Measurements from ENCODE around the gene SLC22A16. TPM values are rescaled to one million over a fixed set of nuclear protein-coding genes. Genes with fewer than 3 reads are reported as not detected.

The SLC22A16 gene
- total and polyA plus RNA-seq, 4 donors: 0.08 to 22.5 TPM; not detected in 2

DNA sequence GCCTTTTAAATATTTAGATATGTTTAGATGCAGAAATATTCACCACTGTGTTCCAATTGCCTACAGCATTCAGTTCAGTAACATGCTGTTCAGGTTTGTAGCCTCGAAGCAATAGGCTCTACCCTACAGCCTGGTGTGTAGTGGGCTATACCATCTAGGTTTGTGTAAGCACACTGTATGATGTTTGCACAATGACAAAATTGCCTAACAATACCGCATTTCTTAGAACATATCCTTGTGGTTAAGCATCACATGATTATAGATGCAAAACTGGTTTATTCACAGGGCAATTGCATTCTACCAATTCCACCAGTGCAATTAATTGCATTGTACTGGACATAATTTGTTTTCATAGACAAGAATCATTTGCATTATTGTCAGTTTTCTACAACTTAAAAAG, 7.9 kb upstream of the SLC22A16 start (continued):
- TF ChIP-seq, protein P1, sequence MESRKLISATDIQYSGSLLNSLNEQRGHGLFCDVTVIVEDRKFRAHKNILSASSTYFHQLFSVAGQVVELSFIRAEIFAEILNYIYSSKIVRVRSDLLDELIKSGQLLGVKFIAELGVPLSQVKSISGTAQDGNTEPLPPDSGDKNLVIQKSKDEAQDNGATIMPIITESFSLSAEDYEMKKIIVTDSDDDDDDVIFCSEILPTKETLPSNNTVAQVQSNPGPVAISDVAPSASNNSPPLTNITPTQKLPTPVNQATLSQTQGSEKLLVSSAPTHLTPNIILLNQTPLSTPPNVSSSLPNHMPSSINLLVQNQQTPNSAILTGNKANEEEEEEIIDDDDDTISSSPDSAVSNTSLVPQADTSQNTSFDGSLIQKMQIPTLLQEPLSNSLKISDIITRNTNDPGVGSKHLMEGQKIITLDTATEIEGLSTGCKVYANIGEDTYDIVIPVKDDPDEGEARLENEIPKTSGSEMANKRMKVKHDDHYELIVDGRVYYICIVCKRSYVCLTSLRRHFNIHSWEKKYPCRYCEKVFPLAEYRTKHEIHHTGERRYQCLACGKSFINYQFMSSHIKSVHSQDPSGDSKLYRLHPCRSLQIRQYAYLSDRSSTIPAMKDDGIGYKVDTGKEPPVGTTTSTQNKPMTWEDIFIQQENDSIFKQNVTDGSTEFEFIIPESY (IDR thresholded peaks at IDR 0.05): no peak
- TF ChIP-seq GABPA (IDR thresholded peaks at IDR 0.05 in 1 of 2, conservative IDR thresholded peaks at IDR 0.05 in 1 of 2) (no peak), RXRA (IDR thresholded peaks at IDR 0.05) (no peak)

DNA sequence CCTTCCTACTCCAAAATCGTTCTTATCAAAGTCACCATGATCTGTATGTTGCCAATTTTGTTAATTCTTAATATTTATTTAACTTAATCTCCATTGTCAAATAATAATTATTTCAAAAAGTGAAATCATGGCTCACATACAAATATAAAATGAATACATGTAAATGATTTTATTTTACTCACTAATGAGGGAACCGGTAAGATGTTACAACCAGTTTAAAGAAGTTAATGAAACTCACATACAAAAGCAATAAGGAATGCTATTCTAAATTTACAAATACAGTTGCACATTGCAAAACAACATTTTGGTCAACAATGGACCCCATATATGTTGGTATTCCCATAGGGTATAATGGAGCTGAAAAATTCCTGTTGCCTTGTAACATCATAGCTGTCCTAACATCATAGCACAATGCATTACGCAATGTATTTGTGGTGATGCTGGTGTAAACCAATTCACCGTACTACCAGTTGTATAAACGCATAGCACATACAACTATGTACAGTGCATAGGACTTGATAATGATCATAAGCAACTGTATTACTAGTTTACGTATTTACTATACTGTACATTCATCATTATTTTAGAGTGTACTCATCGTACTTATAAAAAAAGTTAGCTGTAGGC, 6.5 kb upstream of the SLC22A16 start:
- H3K36me3 ChIP-seq (ENCODE audit: control insufficient read depth in 4 of 4, insufficient read depth in 3 of 4, low read depth in 1 of 4, low read length in 3 of 4): no peaks in the 10 kb centered on the region
- H3K4me3 ChIP-seq (ENCODE audit: low read depth in 1 of 3, low read length in 3 of 3): no peak overlapping the region
- no peaks in the 10 kb centered on the region for H3K9me3 ChIP-seq (ENCODE audit: control insufficient read depth in 4 of 4, low read length in 3 of 4)
- DNase-seq (ENCODE audit: low spot score): no peak
- H3K4me1 ChIP-seq (ENCODE audit: control insufficient read depth in 4 of 4, insufficient read depth in 4 of 4, low read length in 3 of 4): peaks cover 0 to 2% (median 0%) of the 10 kb centered on the region in 4 donors
- no peak for TF ChIP-seq FOXA1 (IDR thresholded peaks at IDR 0.05)
- no peak for TF ChIP-seq EGR1 (IDR thresholded peaks at IDR 0.05; ENCODE audit: low read depth in 2 of 2)
- 89% methylated on average over 7 of the region's 7 CpGs for WGBS
- no peaks in the 10 kb centered on the region for H3K27me3 ChIP-seq (ENCODE audit: control insufficient read depth in 4 of 4, insufficient read depth in 4 of 4, low read length in 3 of 4)
- H3K27ac ChIP-seq (ENCODE audit: low read depth in 1 of 2, low read length in 2 of 2): no peak overlapping the region
- no peak overlapping the region for H3K9ac ChIP-seq (ENCODE audit: low read depth in 1 of 2, low read length in 2 of 2)

DNA sequence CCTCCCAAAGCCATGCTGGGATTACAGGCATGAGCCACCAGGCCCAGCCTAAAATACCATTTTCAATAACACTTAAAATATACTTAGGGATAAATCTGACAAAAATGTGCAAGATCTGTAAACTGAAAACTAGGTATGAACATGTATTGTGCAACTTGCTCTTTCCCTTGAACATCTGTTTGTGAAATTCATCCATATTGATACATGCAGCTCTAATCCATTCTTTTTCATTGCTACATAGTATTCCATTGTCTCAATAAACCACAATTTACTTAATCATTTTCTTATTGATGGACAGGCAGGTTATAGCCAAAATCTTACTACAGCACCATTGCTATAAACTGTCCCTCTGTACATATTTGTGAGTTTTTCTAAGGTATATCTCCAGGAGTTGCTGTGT, 4.7 kb upstream of the SLC22A16 start:
- H3K27me3 ChIP-seq (ENCODE audit: control insufficient read depth in 4 of 4, insufficient read depth in 4 of 4, low read length in 3 of 4): no peaks in the 10 kb centered on the region
- H3K4me3 ChIP-seq (ENCODE audit: low read depth in 1 of 3, low read length in 3 of 3): no peak overlapping the region
- H3K36me3 ChIP-seq (ENCODE audit: control insufficient read depth in 4 of 4, insufficient read depth in 3 of 4, low read depth in 1 of 4, low read length in 3 of 4): no peaks in the 10 kb centered on the region
- peaks cover 0 to 4% (median 0%) of the 10 kb centered on the region in 4 donors for H3K4me1 ChIP-seq (ENCODE audit: control insufficient read depth in 4 of 4, insufficient read depth in 4 of 4, low read length in 3 of 4)
- no peak for TF ChIP-seq SP1 (IDR thresholded peaks at IDR 0.05)
- no peak for TF ChIP-seq RXRA (IDR thresholded peaks at IDR 0.05)
- no peak for DNase-seq (ENCODE audit: low spot score)
- H3K9ac ChIP-seq (ENCODE audit: low read depth in 1 of 2, low read length in 2 of 2): no peak overlapping the region
- no peak overlapping the region for H3K27ac ChIP-seq (ENCODE audit: low read depth in 1 of 2, low read length in 2 of 2)
- no peaks in the 10 kb centered on the region for H3K9me3 ChIP-seq (ENCODE audit: control insufficient read depth in 4 of 4, low read length in 3 of 4)

DNA sequence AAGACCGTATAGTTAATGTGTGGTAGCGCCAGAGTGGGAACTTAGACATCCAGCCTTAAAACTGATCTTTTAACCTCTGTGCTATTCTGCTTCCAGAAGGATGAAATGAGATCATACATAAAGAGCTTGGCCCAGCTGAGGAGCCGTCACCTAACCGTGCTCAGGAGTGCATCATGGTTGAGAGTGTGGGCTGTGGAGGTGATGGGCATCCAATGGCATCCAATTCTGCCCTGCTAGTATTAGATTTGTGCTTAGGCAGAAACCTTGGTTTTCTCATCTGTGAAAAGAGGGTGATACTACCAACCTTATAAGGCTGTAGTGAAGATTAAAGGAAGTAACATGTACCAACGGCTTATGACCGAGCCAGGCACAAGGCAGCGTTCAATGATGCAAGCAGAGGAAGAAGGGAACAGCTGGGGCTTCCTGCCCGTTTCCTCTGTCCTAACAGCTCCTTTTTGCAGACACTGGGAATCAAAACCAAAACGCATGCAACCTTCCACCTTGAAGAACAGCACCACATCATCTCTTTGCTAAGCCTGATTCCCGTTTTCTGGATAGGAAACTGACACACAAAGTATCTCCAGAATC, 1.3 kb downstream of the SLC22A16 start:
- no peak overlapping the region for H3K9ac ChIP-seq (ENCODE audit: low read depth in 1 of 2, low read length in 2 of 2)
- H3K36me3 ChIP-seq (ENCODE audit: control insufficient read depth in 4 of 4, insufficient read depth in 3 of 4, low read depth in 1 of 4, low read length in 3 of 4): no peaks in the 10 kb centered on the region
- H3K27me3 ChIP-seq (ENCODE audit: control insufficient read depth in 4 of 4, insufficient read depth in 4 of 4, low read length in 3 of 4): no peaks in the 10 kb centered on the region
- H3K4me1 ChIP-seq (ENCODE audit: control insufficient read depth in 4 of 4, insufficient read depth in 4 of 4, low read length in 3 of 4): peaks cover 0 to 4% (median 0%) of the 10 kb centered on the region in 4 donors
- DNase-seq (ENCODE audit: low spot score): peak; percentile 50
- H3K9me3 ChIP-seq (ENCODE audit: control insufficient read depth in 4 of 4, low read length in 3 of 4): no peaks in the 10 kb centered on the region
- no peak overlapping the region for H3K4me3 ChIP-seq (ENCODE audit: low read depth in 1 of 3, low read length in 3 of 3)
- H3K27ac ChIP-seq (ENCODE audit: low read depth in 1 of 2, low read length in 2 of 2): no peak overlapping the region
- WGBS: 73% methylated on average over 10 of the region's 10 CpGs
- TF ChIP-seq, protein P1 (IDR thresholded peaks at IDR 0.05): no peak
- TF ChIP-seq YY1 (IDR thresholded peaks at IDR 0.05) (no peak), FOXA1 (IDR thresholded peaks at IDR 0.05) (no peak), NR2F2 (IDR thresholded peaks at IDR 0.05) (no peak), HNF4A (conservative IDR thresholded peaks at IDR 0.05) (no peak), RXRA (IDR thresholded peaks at IDR 0.05) (no peak), TAF1 (conservative IDR thresholded peaks at IDR 0.05) (no peak), HNF4G (IDR thresholded peaks at IDR 0.05) (no peak), EGR1 (IDR thresholded peaks at IDR 0.05; ENCODE audit: low read depth in 2 of 2) (no peak), GABPA (IDR thresholded peaks at IDR 0.05 in 1 of 2, conservative IDR thresholded peaks at IDR 0.05 in 1 of 2) (no peak), SP1 (IDR thresholded peaks at IDR 0.05) (no peak), FOXA2 (IDR thresholded peaks at IDR 0.05) (no peak), JUND (IDR thresholded peaks at IDR 0.05) (no peak)
- TF ChIP-seq, protein P2, sequence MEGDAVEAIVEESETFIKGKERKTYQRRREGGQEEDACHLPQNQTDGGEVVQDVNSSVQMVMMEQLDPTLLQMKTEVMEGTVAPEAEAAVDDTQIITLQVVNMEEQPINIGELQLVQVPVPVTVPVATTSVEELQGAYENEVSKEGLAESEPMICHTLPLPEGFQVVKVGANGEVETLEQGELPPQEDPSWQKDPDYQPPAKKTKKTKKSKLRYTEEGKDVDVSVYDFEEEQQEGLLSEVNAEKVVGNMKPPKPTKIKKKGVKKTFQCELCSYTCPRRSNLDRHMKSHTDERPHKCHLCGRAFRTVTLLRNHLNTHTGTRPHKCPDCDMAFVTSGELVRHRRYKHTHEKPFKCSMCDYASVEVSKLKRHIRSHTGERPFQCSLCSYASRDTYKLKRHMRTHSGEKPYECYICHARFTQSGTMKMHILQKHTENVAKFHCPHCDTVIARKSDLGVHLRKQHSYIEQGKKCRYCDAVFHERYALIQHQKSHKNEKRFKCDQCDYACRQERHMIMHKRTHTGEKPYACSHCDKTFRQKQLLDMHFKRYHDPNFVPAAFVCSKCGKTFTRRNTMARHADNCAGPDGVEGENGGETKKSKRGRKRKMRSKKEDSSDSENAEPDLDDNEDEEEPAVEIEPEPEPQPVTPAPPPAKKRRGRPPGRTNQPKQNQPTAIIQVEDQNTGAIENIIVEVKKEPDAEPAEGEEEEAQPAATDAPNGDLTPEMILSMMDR (IDR thresholded peaks at IDR 0.05; ENCODE audit: low read depth, low read length, missing input control): no peak
- TF ChIP-seq, protein P3, sequence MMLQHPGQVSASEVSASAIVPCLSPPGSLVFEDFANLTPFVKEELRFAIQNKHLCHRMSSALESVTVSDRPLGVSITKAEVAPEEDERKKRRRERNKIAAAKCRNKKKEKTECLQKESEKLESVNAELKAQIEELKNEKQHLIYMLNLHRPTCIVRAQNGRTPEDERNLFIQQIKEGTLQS (IDR thresholded peaks at IDR 0.05): no peak
